Measurements from ENCODE around the gene CTNNBL1. TPM values are rescaled to one million over a fixed set of nuclear protein-coding genes. Genes with fewer than 3 reads are reported as not detected.

The CTNNBL1 gene
- total RNA-seq, 2 donors from 2014 or later = 36.6 to 50.7 TPM

GRCh38 chr20:37775200-37775599 lies 81.4 kb downstream of the CTNNBL1 start:
- Histone ChIP-seq H3K27ac (no peak overlapping the region), H3K27me3 (no peaks in the 10 kb centered on the region), H3K9me3 (no peaks in the 10 kb centered on the region), H3K9ac (ENCODE audit: low read depth in 2 of 2, low read length in 2 of 2) (no peak overlapping the region), H3K4me1 (no peaks in the 10 kb centered on the region), H3K4me3 (no peak overlapping the region), H3K36me3 (no peaks in the 10 kb centered on the region)
- DNase-seq = no peak
- no peak for TF ChIP-seq CTCF (IDR thresholded peaks at IDR 0.05)
- intact Hi-C loops (cut with DNase I) = no loop called here

DNA sequence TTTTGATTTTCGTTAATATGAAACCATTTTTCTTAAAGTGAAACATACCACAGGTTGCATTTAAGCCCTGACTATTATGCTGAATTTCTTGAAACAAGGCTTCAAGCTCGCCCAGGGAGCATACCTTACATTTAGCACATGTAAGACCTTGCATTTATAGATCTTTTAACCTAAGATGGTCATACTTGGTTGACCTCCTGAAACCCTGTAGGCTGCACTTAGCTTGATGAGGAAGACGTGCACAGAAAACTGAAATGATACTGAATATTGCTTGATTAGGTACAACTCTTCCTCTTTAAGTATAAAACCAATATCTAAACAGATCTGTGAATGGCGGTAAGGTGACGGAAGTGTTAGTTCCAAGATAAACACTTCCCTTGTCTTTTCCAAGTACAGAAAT lies 82.2 kb downstream of the CTNNBL1 start:
- no peak overlapping the region for H3K4me3 ChIP-seq
- no peaks in the 10 kb centered on the region for H3K27me3 ChIP-seq
- H3K36me3 ChIP-seq = no peaks in the 10 kb centered on the region
- no peak overlapping the region for H3K9ac ChIP-seq (ENCODE audit: low read depth in 2 of 2, low read length in 2 of 2)
- no peak for DNase-seq
- intact Hi-C loops (cut with DNase I) = no loop called here
- no peak overlapping the region for H3K27ac ChIP-seq
- H3K4me1 ChIP-seq = no peaks in the 10 kb centered on the region
- H3K9me3 ChIP-seq = no peaks in the 10 kb centered on the region
- no peak for TF ChIP-seq CTCF (IDR thresholded peaks at IDR 0.05)

DNA sequence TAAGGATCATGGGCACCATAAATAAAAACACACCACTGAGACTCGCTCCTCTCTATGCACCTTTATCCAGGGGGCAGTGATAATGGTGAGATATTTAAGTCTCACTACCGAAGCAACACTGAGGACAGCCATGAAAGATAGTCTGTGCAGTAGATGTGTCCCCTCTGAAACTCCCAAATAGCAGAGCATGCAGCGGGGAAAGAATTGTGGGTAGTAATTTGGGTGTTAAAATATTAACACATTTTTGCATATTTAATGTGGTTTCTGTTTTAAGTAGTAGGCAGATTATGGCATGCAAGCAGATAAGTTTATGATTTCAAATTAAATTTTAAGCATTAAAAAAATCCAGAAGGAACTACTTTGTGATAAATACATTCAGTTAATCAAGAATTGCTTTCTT lies 82.7 kb downstream of the CTNNBL1 start:
- Histone ChIP-seq H3K9me3 (no peaks in the 10 kb centered on the region), H3K9ac (ENCODE audit: low read depth in 2 of 2, low read length in 2 of 2) (no peak overlapping the region), H3K36me3 (no peaks in the 10 kb centered on the region), H3K27me3 (no peaks in the 10 kb centered on the region), H3K27ac (no peak overlapping the region), H3K4me3 (no peak overlapping the region), H3K4me1 (no peaks in the 10 kb centered on the region)
- no peak for DNase-seq
- TF ChIP-seq CTCF (IDR thresholded peaks at IDR 0.05) = no peak
- intact Hi-C loops (cut with DNase I) = no loop called here

DNA sequence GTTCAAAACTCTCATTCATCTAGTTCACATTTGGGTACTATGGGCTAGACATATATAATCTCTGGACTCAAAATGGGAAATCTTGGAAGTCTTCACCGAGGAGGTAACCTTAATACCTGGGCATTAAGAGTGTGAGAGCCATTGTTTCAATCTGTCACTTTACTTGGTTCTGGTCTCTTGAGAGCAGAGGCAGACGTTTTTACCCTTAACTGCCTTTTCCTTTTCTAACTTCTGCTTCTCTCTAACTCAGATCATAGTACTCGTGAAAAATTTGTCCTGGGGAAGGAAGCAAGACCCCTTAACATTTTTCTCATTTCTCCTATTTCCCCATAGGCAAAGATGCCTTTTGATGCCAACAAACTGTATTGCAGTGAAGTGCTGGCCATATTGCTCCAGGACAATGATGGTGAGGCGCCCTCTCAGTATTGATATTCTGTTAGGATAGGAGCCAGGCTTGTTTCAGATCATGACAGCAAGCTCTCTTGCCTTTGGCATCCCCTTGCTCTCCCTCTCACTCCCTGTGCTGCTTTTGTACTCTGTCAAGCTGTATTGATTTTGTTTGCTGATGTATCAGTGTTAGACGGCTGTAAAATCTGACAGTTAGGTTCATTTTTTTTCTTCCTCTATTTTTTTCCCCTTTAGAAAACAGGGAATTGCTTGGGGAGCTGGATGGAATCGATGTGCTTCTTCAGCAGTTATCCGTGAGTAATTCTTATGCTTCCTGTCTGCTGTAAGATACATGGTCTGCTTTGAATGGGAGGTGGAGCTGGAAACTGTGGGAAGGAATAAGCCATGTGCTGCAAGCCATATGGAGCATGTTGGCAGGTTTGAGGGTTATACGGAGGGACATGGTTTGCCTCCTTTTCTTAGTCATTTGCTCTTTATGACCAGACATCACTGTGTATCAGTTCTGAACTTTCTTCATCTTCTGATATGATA lies 83.5 kb downstream of the CTNNBL1 start:
- no peak for TF ChIP-seq CTCF (IDR thresholded peaks at IDR 0.05)
- Histone ChIP-seq H3K27me3 (no peaks in the 10 kb centered on the region), H3K36me3 (no peaks in the 10 kb centered on the region), H3K4me3 (no peak overlapping the region), H3K27ac (no peak overlapping the region), H3K9me3 (no peaks in the 10 kb centered on the region), H3K9ac (ENCODE audit: low read depth in 2 of 2, low read length in 2 of 2) (no peak overlapping the region), H3K4me1 (no peaks in the 10 kb centered on the region)
- intact Hi-C loops (cut with DNase I) = no loop called here
- no peak for DNase-seq

DNA sequence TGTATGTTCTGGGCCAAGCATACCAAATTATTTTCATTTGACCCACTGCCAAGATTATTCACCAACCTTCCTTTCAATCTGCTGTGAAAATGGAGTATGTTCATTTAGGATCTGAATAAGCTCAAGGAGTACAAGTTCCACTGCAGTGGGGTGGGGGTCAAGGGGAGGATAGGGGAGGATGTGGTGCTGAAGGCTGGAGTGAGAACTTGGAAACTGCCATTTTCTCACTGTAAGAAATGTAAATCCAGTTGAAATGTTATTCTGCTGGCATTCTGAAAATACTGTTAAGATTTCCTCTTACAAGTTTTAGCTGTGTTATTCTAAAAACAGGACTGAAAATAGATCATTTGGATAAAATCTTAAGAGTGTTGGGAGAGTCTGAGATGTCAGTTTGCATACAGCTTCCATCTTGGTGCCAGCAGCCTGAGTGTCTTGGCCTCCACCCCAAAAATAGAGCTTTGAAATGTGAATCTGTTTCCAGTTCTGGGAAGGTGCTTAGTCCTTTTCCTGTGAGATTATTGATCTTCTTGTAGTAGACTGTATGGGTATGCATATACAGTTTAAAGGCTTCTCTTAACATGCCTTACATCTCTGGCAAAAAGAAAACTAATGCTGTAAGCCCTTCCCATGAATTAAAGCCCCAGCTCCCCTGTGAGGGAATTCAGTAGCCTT lies 84.3 kb downstream of the CTNNBL1 start:
- intact Hi-C loops (cut with DNase I) = no loop called here
- no peak for DNase-seq

More for the DNA sequence above, 84.3 kb downstream of the CTNNBL1 start:
- H3K36me3 ChIP-seq = no peaks in the 10 kb centered on the region
- H3K9me3 ChIP-seq = no peaks in the 10 kb centered on the region
- H3K27ac ChIP-seq = no peak overlapping the region
- H3K4me1 ChIP-seq = no peaks in the 10 kb centered on the region
- no peaks in the 10 kb centered on the region for H3K27me3 ChIP-seq
- no peak overlapping the region for H3K9ac ChIP-seq (ENCODE audit: low read depth in 2 of 2, low read length in 2 of 2)
- no peak overlapping the region for H3K4me3 ChIP-seq
- TF ChIP-seq CTCF (IDR thresholded peaks at IDR 0.05) = no peak

Data from colonic mucosa (tissue), 4 donors.